Suprapubic skin (tissue), 4 donors: ENCODE results near the gene SPARC. TPM values are rescaled to one million over a fixed set of nuclear protein-coding genes. Genes with fewer than 3 reads are reported as not detected.
"Not testable (repeated sequence)": the region's sequence is repeated elsewhere in the genome, so short reads cannot be mapped to it uniquely, and the experiment has no call there.

Source experiments
- DNase-seq, 2 donors: peaks; one replicate each; pipeline ENCODE4 v3.0.0-alpha.2; 2019; ENCODE audit warnings: low spot score in 2 of 2
- H3K27ac ChIP-seq: fragments of 200-600 bp; sonication (generic); one replicate; pipeline ENCODE4 v1.5.1; 2019
- H3K27me3 ChIP-seq: fragments of 200-600 bp; sonication (generic); one replicate; pipeline ENCODE4 v1.5.1; 2019
- H3K36me3 ChIP-seq: fragments of 200-600 bp; sonication (generic); one replicate; pipeline ENCODE4 v1.5.1; 2019
- H3K4me1 ChIP-seq: fragments of 200-600 bp; sonication (generic); one replicate; pipeline ENCODE4 v1.5.1; 2019
- H3K4me3 ChIP-seq: fragments of 200-600 bp; sonication (generic); one replicate; pipeline ENCODE4 v1.5.1; 2019; ENCODE audit warnings: mild to moderate bottlenecking
- H3K9me3 ChIP-seq: fragments of 200-600 bp; sonication (generic); one replicate; pipeline ENCODE4 v1.5.1; 2019
- EP300 ChIP-seq: sonication (generic); formaldehyde crosslinking; IDR thresholded peaks from one replicate; pipeline ENCODE4 v1.6.1; 2017; ENCODE audit warnings: antibody characterized with exemption
- POLR2A ChIP-seq, 2 donors: fragments of 450-650 bp; IDR thresholded peaks; one replicate each; pipeline ENCODE4 v1.6.1; 2017; ENCODE audit warnings: antibody characterized with exemption in 2 of 2, mild to moderate bottlenecking in 2 of 2, moderate library complexity in 2 of 2
- POLR2AphosphoS5 ChIP-seq, 3 donors: sonication (generic); formaldehyde crosslinking; IDR thresholded peaks; one replicate each; pipeline ENCODE4 v1.6.1; 2017; ENCODE audit warnings: antibody characterized with exemption in 3 of 3
- WGBS: methylation state at CpG from one replicate; pipeline ENCODE4 v1.1.5; 2018; 5-methylcytosine and 5-hydroxymethylcytosine counted together
- total RNA-seq, 4 donors: library from RNA; depleted of rRNA; stranded (reverse); fragments of >200 nt; gene quantifications; one replicate each; pipeline ENCODE4 v1.1.0, GENCODE V29; 2016
- TF ChIP-seq, protein P1 (sequence below), 2 donors: fragments of 200-600 bp in 1 of 2; fragments of 450-650 bp in 1 of 2; sonication (generic) in 1 of 2; IDR thresholded peaks; one replicate each; pipeline ENCODE4 v1.5.1; 2016 to 2019; ENCODE audit warnings: antibody characterized with exemption in 2 of 2, mild to moderate bottlenecking in 1 of 2, moderate library complexity in 1 of 2

The SPARC gene
- total RNA-seq, 4 donors from 2014 or later = 265 to 337 (median 270) TPM

DNA sequence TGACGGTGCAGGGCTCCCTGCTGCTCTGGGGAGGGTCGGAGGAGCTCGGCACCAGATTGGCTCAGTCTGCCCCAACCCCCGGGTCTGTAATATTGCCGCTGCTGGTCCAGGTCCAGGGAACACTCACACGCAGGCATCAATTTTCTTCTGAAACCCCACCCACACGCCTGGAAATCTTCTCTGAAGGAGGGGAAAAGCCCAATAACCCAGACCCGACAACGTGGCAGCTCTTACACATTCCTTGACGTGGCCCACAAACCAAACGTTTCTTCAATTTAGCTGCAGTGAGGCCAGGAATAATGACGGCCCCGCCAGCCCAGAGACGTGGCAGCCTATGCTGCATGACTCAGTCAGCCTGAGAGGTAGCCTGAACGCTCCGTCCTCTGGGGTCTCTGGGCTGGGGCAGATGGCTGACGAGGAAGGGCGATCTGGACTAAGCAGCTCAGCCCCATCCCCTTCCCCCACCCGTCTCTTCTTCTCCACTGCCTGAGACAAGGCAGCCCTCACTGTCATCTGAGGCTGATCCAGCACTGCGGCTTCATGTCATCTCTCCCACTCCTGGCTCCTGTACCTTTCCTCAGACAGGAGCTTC lies 9.9 kb upstream of the SPARC start:
- no peaks in the 10 kb centered on the region for H3K36me3 ChIP-seq
- 31% methylated on average over 14 of the region's 20 CpGs for WGBS
- H3K4me3 ChIP-seq = no peak overlapping the region
- peaks cover 31% of the 10 kb centered on the region for H3K4me1 ChIP-seq
- TF ChIP-seq POLR2AphosphoS5 (IDR thresholded peaks at IDR 0.05) (no peak), EP300 (no peak), POLR2A (IDR thresholded peaks at IDR 0.05) (peak in 1 of 2 donors; percentile 33)
- TF ChIP-seq, protein P1, sequence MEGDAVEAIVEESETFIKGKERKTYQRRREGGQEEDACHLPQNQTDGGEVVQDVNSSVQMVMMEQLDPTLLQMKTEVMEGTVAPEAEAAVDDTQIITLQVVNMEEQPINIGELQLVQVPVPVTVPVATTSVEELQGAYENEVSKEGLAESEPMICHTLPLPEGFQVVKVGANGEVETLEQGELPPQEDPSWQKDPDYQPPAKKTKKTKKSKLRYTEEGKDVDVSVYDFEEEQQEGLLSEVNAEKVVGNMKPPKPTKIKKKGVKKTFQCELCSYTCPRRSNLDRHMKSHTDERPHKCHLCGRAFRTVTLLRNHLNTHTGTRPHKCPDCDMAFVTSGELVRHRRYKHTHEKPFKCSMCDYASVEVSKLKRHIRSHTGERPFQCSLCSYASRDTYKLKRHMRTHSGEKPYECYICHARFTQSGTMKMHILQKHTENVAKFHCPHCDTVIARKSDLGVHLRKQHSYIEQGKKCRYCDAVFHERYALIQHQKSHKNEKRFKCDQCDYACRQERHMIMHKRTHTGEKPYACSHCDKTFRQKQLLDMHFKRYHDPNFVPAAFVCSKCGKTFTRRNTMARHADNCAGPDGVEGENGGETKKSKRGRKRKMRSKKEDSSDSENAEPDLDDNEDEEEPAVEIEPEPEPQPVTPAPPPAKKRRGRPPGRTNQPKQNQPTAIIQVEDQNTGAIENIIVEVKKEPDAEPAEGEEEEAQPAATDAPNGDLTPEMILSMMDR (IDR thresholded peaks at IDR 0.05) = no peak
- DNase-seq = peak; percentile 89 to 90
- no peaks in the 10 kb centered on the region for H3K27me3 ChIP-seq
- H3K27ac ChIP-seq = peak overlapping the region; percentile 89
- H3K9me3 ChIP-seq = no peaks in the 10 kb centered on the region

DNA sequence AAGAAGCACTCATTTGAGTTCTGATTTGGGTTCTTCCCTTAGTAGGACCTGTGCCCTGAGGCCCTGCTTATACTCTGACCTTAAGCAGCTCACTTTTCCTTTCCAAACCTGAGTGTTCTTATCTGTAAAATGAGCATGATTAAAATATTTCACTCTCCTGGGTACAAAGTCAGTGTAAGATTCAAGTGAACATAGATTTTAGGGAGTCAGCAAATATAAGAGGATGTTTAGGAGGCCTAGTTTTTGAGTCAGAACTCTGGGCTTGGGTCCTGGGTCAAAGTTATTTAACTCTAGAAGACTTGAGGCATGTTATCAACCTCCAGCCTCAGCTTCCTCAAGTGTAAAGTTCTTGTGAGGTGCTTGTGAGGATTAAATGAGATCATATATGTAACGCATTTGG lies 8.7 kb upstream of the SPARC start:
- TF ChIP-seq, protein P1 (IDR thresholded peaks at IDR 0.05) = no peak

GRCh38 chr5:151694035-151694485 lies 7.3 kb upstream of the SPARC start:
- H3K27ac ChIP-seq = no peak overlapping the region
- TF ChIP-seq, protein P1 (IDR thresholded peaks at IDR 0.05) = no peak
- H3K9me3 ChIP-seq = no peaks in the 10 kb centered on the region
- 74% methylated on average over 2 of the region's 3 CpGs for WGBS
- H3K4me3 ChIP-seq = no peak overlapping the region
- DNase-seq = no peak
- peaks cover 25% of the 10 kb centered on the region for H3K4me1 ChIP-seq
- no peaks in the 10 kb centered on the region for H3K36me3 ChIP-seq
- no peaks in the 10 kb centered on the region for H3K27me3 ChIP-seq

More for the DNA sequence above, 8.7 kb upstream of the SPARC start:
- Histone ChIP-seq H3K27ac (peak overlapping the region; percentile 89), H3K9me3 (no peaks in the 10 kb centered on the region), H3K4me1 (peaks cover 31% of the 10 kb centered on the region), H3K27me3 (no peaks in the 10 kb centered on the region), H3K36me3 (no peaks in the 10 kb centered on the region), H3K4me3 (no peak overlapping the region)
- DNase-seq = no peak
- WGBS = 82% methylated on average over 1 of the region's 1 CpG

GRCh38 chr5:151692312-151692711 lies 5.6 kb upstream of the SPARC start:
- TF ChIP-seq POLR2AphosphoS5 (IDR thresholded peaks at IDR 0.05) = no peak
- TF ChIP-seq POLR2A (IDR thresholded peaks at IDR 0.05) = no peak
- TF ChIP-seq EP300 = no peak
- TF ChIP-seq, protein P1 (IDR thresholded peaks at IDR 0.05) = no peak
- WGBS = 68% methylated on average over 3 of the region's 3 CpGs
- no peaks in the 10 kb centered on the region for H3K27me3 ChIP-seq
- H3K4me3 ChIP-seq = no peak overlapping the region
- no peaks in the 10 kb centered on the region for H3K36me3 ChIP-seq
- no peak for DNase-seq
- no peaks in the 10 kb centered on the region for H3K9me3 ChIP-seq
- peaks cover 11% of the 10 kb centered on the region for H3K4me1 ChIP-seq
- no peak overlapping the region for H3K27ac ChIP-seq

- Histone ChIP-seq H3K27ac (no peak overlapping the region), H3K4me3 (no peak overlapping the region), H3K9me3 (no peaks in the 10 kb centered on the region), H3K4me1 (peaks cover 5% of the 10 kb centered on the region), H3K27me3 (no peaks in the 10 kb centered on the region), H3K36me3 (no peaks in the 10 kb centered on the region)
- TF ChIP-seq, protein P1 (IDR thresholded peaks at IDR 0.05) = no peak
- TF ChIP-seq POLR2AphosphoS5 (IDR thresholded peaks at IDR 0.05) = no peak
- no peak for TF ChIP-seq EP300
- TF ChIP-seq POLR2A (IDR thresholded peaks at IDR 0.05) = no peak
- WGBS = 93% methylated on average over 3 of the region's 3 CpGs
- no peak for DNase-seq
Observed at GRCh38 chr5:151691706-151692105, 5.0 kb upstream of the SPARC start.

DNA sequence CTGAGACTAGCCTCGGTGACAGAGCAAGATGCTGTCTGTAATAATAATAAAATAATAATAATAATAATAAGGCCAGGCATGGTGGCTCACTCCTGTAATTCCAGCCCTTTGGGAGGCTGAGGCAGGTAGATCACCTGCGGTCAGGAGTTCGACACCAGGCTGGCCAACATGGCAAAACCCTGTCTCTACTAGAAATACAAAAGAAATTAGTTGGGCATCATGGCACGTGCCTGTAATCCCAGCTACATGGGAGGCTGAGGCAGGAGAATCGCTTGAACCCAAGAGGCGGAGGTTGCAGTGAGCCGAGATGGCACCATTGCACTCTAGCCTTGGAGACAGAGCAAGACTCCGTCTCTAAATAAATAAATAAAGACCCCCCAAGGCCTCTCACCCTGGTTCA lies 2.9 kb upstream of the SPARC start:
- 92% methylated on average over 8 of the region's 8 CpGs for WGBS
- H3K4me3 ChIP-seq, H3K36me3 ChIP-seq, H3K27ac ChIP-seq, DNase-seq, H3K27me3 ChIP-seq, H3K9me3 ChIP-seq, H3K4me1 ChIP-seq: not testable (repeated sequence)
